Karpas-422 (cell line): Measurements from ENCODE around the gene MED31. TPM values are rescaled to one million over a fixed set of nuclear protein-coding genes. Genes with fewer than 3 reads are reported as not detected.
"Not testable (repeated sequence)": the region's sequence is repeated elsewhere in the genome, so short reads cannot be mapped to it uniquely, and the experiment has no call there.

Experiments used
- DNase-seq: peaks from one replicate; pipeline ENCODE4 v3.0.0-alpha.2; 2015
- H2AFZ ChIP-seq: fragments of 200-600 bp; sonication (generic); 2 replicates; pipeline ENCODE4 v1.6.1; 2014; ENCODE audit warnings: antibody characterized with exemption, low read length, mixed read lengths
- H3K27ac ChIP-seq: fragments of 200-600 bp; sonication (generic); 2 replicates; pipeline ENCODE4 v1.5.1; 2014; ENCODE audit warnings: mild to moderate bottlenecking, low read length, moderate library complexity
- H3K27me3 ChIP-seq: fragments of 200-600 bp; sonication (generic); 2 replicates; pipeline ENCODE4 v1.6.1; 2014; ENCODE audit warnings: low read length, mixed read lengths
- H3K36me3 ChIP-seq: fragments of 200-600 bp; sonication (generic); 2 replicates; pipeline ENCODE4 v1.6.1; 2014; ENCODE audit warnings: low read length, mixed read lengths; ENCODE audit not compliant: insufficient read depth
- H3K4me1 ChIP-seq: fragments of 200-600 bp; sonication (generic); 2 replicates; pipeline ENCODE4 v1.6.1; 2014; ENCODE audit warnings: mild to moderate bottlenecking, low read length, mixed read lengths
- H3K4me2 ChIP-seq: fragments of 200-600 bp; sonication (generic); 2 replicates; pipeline ENCODE4 v1.6.1; 2014; ENCODE audit warnings: low read length, low read depth, mild to moderate bottlenecking; ENCODE audit not compliant: poor library complexity, severe bottlenecking
- H3K4me3 ChIP-seq: fragments of 200-600 bp; sonication (generic); 2 replicates; pipeline ENCODE4 v1.5.1; 2014; ENCODE audit warnings: mild to moderate bottlenecking, antibody characterized with exemption, low read length, mixed read lengths
- H3K79me2 ChIP-seq: fragments of 200-600 bp; sonication (generic); 2 replicates; pipeline ENCODE4 v1.6.1; 2014; ENCODE audit warnings: mild to moderate bottlenecking, low read length, mixed read lengths
- H3K9ac ChIP-seq: fragments of 200-600 bp; sonication (generic); 2 replicates; pipeline ENCODE4 v1.6.0; 2014; ENCODE audit warnings: low read length
- H3K9me2 ChIP-seq: fragments of 200-600 bp; sonication (generic), shearing (Covaris generic); replicated peaks from 2 replicates; pipeline ENCODE4 v1.6.0; 2014; ENCODE audit warnings: mild to moderate bottlenecking, low read length, moderate library complexity; ENCODE audit not compliant: insufficient read depth
- H3K9me3 ChIP-seq: fragments of 300-700, 200-600 bp; sonication (generic); 2 replicates; pipeline ENCODE4 v1.6.1; 2014; ENCODE audit warnings: low read length, mixed read lengths
- H4K20me1 ChIP-seq: fragments of 200-600 bp; sonication (generic); 2 replicates; pipeline ENCODE4 v1.6.1; 2014; ENCODE audit warnings: mild to moderate bottlenecking, antibody characterized with exemption, low read length, low read depth; ENCODE audit not compliant: insufficient read depth
- total RNA-seq: library from RNA; depleted of rRNA; stranded (reverse); fragments of >200 nt; shearing (Covaris generic); gene quantifications from 2 replicates; pipeline ENCODE4 v1.2.3, GENCODE V29; 2014; ENCODE audit warnings: low replicate concordance; rRNA removed

The MED31 gene
- 11.0 and 45.3 TPM in 2 replicates for total RNA-seq

GRCh38 chr17:6651354-6651918 lies at the start of gene MED31, which contains the start of gene C17orf100:
MED31 (minus strand) TSS chr17:6651605; CDS start chr17:6651528, 77 bp downstream.
C17orf100 (plus strand) TSS chr17:6651762; CDS start chr17:6651914, 152 bp downstream.
- H3K9me2 ChIP-seq: no peaks in the 10 kb centered on the region
- DNase-seq: peak; percentile 98
- H3K9ac ChIP-seq: peak within 1 kb of the TSS; percentile 80
- H3K27me3 ChIP-seq: no peaks in the 10 kb centered on the region
- H3K4me2 ChIP-seq: peak within 1 kb of the TSS; percentile 85
- H3K9me3 ChIP-seq: no peaks in the 10 kb centered on the region
- H3K27ac ChIP-seq: peak within 1 kb of the TSS; percentile 90
- H3K4me1 ChIP-seq: peaks cover 65% of the 10 kb centered on the region
- peaks cover 20% of the 10 kb centered on the region; the same call in 1 of the 2 replicates for H3K36me3 ChIP-seq
- H2AFZ ChIP-seq: no peak within 1 kb of the TSS
- H3K79me2 ChIP-seq: peaks cover 46% of the 10 kb centered on the region
- peak within 1 kb of the TSS; percentile 90 for H3K4me3 ChIP-seq
- H4K20me1 ChIP-seq: no peaks in the 10 kb centered on the region

GRCh38 chr17:6700948-6701307 lies 49.5 kb upstream of the MED31 start:
- no peaks in the 10 kb centered on the region for H3K79me2 ChIP-seq
- DNase-seq: no peak
- H3K27ac ChIP-seq: no peak overlapping the region
- H2AFZ ChIP-seq: no peak overlapping the region
- H3K4me3 ChIP-seq: no peak overlapping the region
- H3K9ac ChIP-seq: no peak overlapping the region
- H3K4me1 ChIP-seq: no peaks in the 10 kb centered on the region
- no peaks in the 10 kb centered on the region for H3K9me2 ChIP-seq
- H3K36me3 ChIP-seq: no peaks in the 10 kb centered on the region
- H3K4me2 ChIP-seq: no peak overlapping the region
- H3K27me3 ChIP-seq: no peaks in the 10 kb centered on the region
- H4K20me1 ChIP-seq: no peaks in the 10 kb centered on the region
- no peaks in the 10 kb centered on the region for H3K9me3 ChIP-seq

GRCh38 chr17:6699997-6700947 lies 48.9 kb upstream of the MED31 start:
- Histone ChIP-seq H4K20me1 (no peaks in the 10 kb centered on the region), H3K9ac (no peak overlapping the region), H3K36me3 (no peaks in the 10 kb centered on the region), H3K79me2 (no peaks in the 10 kb centered on the region), H3K27ac (no peak overlapping the region), H3K4me3 (no peak overlapping the region), H3K4me1 (no peaks in the 10 kb centered on the region), H2AFZ (no peak overlapping the region), H3K4me2 (no peak overlapping the region), H3K9me2 (no peaks in the 10 kb centered on the region), H3K27me3 (no peaks in the 10 kb centered on the region), H3K9me3 (no peaks in the 10 kb centered on the region)
- no peak for DNase-seq

GRCh38 chr17:6698004-6698403 lies 46.6 kb upstream of the MED31 start:
- H3K27me3 ChIP-seq: no peaks in the 10 kb centered on the region
- no peaks in the 10 kb centered on the region for H3K9me2 ChIP-seq
- H3K9ac ChIP-seq: no peak overlapping the region
- H3K4me2 ChIP-seq: no peak overlapping the region
- no peak overlapping the region for H2AFZ ChIP-seq
- no peaks in the 10 kb centered on the region for H3K9me3 ChIP-seq
- H3K79me2 ChIP-seq: no peaks in the 10 kb centered on the region
- H3K4me1 ChIP-seq: no peaks in the 10 kb centered on the region
- no peak overlapping the region for H3K27ac ChIP-seq
- no peaks in the 10 kb centered on the region for H4K20me1 ChIP-seq
- no peak for DNase-seq
- H3K4me3 ChIP-seq: no peak overlapping the region
- H3K36me3 ChIP-seq: no peaks in the 10 kb centered on the region

GRCh38 chr17:6696906-6697305 lies 45.5 kb upstream of the MED31 start:
- DNase-seq: no peak
- no peaks in the 10 kb centered on the region for H3K27me3 ChIP-seq
- no peaks in the 10 kb centered on the region for H3K9me3 ChIP-seq
- no peak overlapping the region for H3K9ac ChIP-seq
- H3K79me2 ChIP-seq: no peaks in the 10 kb centered on the region
- no peaks in the 10 kb centered on the region for H3K36me3 ChIP-seq
- H3K4me2 ChIP-seq: no peak overlapping the region
- no peak overlapping the region for H3K4me3 ChIP-seq
- H2AFZ ChIP-seq: no peak overlapping the region
- H3K9me2 ChIP-seq: no peaks in the 10 kb centered on the region
- no peak overlapping the region for H3K27ac ChIP-seq
- H3K4me1 ChIP-seq: no peaks in the 10 kb centered on the region
- no peaks in the 10 kb centered on the region for H4K20me1 ChIP-seq

- no peaks in the 10 kb centered on the region for H3K36me3 ChIP-seq
- no peak overlapping the region for H3K4me3 ChIP-seq
- H3K4me2 ChIP-seq: no peak overlapping the region
- no peak overlapping the region for H3K9ac ChIP-seq
- no peaks in the 10 kb centered on the region for H3K9me3 ChIP-seq
- H3K79me2 ChIP-seq: no peaks in the 10 kb centered on the region
- DNase-seq: no peak
- no peaks in the 10 kb centered on the region for H4K20me1 ChIP-seq
- H3K9me2 ChIP-seq: no peaks in the 10 kb centered on the region
- no peaks in the 10 kb centered on the region for H3K4me1 ChIP-seq
- H2AFZ ChIP-seq: no peak overlapping the region
- no peak overlapping the region for H3K27ac ChIP-seq
- H3K27me3 ChIP-seq: no peaks in the 10 kb centered on the region
Measured at GRCh38 chr17:6695565-6695964, 44.2 kb upstream of the MED31 start.

- Histone ChIP-seq H3K4me3 (no peak overlapping the region), H3K27me3 (no peaks in the 10 kb centered on the region), H3K9me2 (no peaks in the 10 kb centered on the region), H3K4me2 (no peak overlapping the region), H3K9ac (no peak overlapping the region), H3K79me2 (no peaks in the 10 kb centered on the region), H4K20me1 (no peaks in the 10 kb centered on the region), H2AFZ (no peak overlapping the region), H3K27ac (no peak overlapping the region), H3K36me3 (no peaks in the 10 kb centered on the region), H3K4me1 (no peaks in the 10 kb centered on the region), H3K9me3 (no peaks in the 10 kb centered on the region)
- no peak for DNase-seq
Measured at GRCh38 chr17:6695051-6695450, 43.6 kb upstream of the MED31 start.

- H3K9me3 ChIP-seq: not testable (repeated sequence)
Measured at GRCh38 chr17:6691958-6692357, 40.6 kb upstream of the MED31 start.

More at GRCh38 chr17:6691958-6692357, 40.6 kb upstream of the MED31 start:
- not testable (repeated sequence) for H3K36me3 ChIP-seq, H2AFZ ChIP-seq, DNase-seq, H3K27me3 ChIP-seq, H3K9me2 ChIP-seq, H3K27ac ChIP-seq, H3K4me2 ChIP-seq, H4K20me1 ChIP-seq, H3K4me3 ChIP-seq, H3K79me2 ChIP-seq, H3K4me1 ChIP-seq, H3K9ac ChIP-seq
